Psoas muscle (tissue), 8 donors: ENCODE measurements around the gene PPP1R3F. TPM values are rescaled to one million over a fixed set of nuclear protein-coding genes. Genes with fewer than 3 reads are reported as not detected.

Experiments
- ATAC-seq, 4 donors: fragments of 200-7000 bp; cut with Tn5 transposase; one replicate each; pipeline ENCODE4 v1.9.1; 2020; ENCODE audit warnings: moderate library complexity in 3 of 4, mild to moderate bottlenecking in 2 of 4
- DNase-seq, 2 donors: peaks; one replicate each; pipeline ENCODE4 v3.0.0-alpha.2; 2020
- H3K27ac ChIP-seq: fragments of 200-600 bp; one replicate; pipeline ENCODE4 v1.8.0; 2022
- H3K27me3 ChIP-seq, 3 donors: fragments of 200-600 bp in 1 of 3; one replicate each; pipeline versions ENCODE4 v1.6.1 to v1.8.0; 2013 to 2022; ENCODE audit warnings: low read length in 2 of 3, mild to moderate bottlenecking in 2 of 3, moderate library complexity in 1 of 3; ENCODE audit not compliant: insufficient read depth in 3 of 3
- H3K36me3 ChIP-seq, 2 donors: fragments of 200-600 bp in 1 of 2; one replicate each; pipeline versions ENCODE4 v1.6.1 to v1.8.0; 2013 to 2022; ENCODE audit warnings: low read depth in 1 of 2, mild to moderate bottlenecking in 1 of 2, moderate library complexity in 1 of 2; ENCODE audit not compliant: insufficient read depth in 1 of 2
- H3K4me1 ChIP-seq: fragments of 200-600 bp; one replicate; pipeline ENCODE4 v1.8.0; 2022
- H3K4me3 ChIP-seq: fragments of 200-600 bp; one replicate; pipeline ENCODE4 v1.8.0; 2022; ENCODE audit warnings: mild to moderate bottlenecking
- H3K9me3 ChIP-seq: fragments of 200-600 bp; one replicate; pipeline ENCODE4 v1.8.0; 2022
- CTCF ChIP-seq: fragments of 200-600 bp; IDR thresholded peaks from one replicate; pipeline ENCODE4 v1.8.0; 2022; ENCODE audit warnings: antibody characterized with exemption
- WGBS, 3 donors: extraction: QIAGEN DNeasy Blood & Tissue Kit; methylation state at CpG; one replicate each; pipeline versions ENCODE4 v1.1.6 to v1.1.7; 2013; 5-methylcytosine and 5-hydroxymethylcytosine counted together
- intact Hi-C, 2 donors: fragments of 100-400 bp; cut with DNase I; formaldehyde crosslinking; loops; one replicate each; pipeline versions ENCODE4 v1.11.0 to v1.14.2; 2022
- polyA plus RNA-seq, 3 donors: library from polyadenylated mRNA; stranded (reverse); fragments of 200-250 nt; gene quantifications; one replicate each; pipeline ENCODE4 v1.2.3, GENCODE V29; 2013
- total RNA-seq, 4 donors: library from RNA; stranded (reverse); fragmentation: NEBNext Ultra II Directional in 2 of 4; extraction: Animal tissue kit (Norgen Biotek cat#: 25700) in 2 of 4; gene quantifications; one replicate each; pipeline versions ENCODE4 v1.2.1 to v1.2.4, GENCODE V29; 2021 to 2023
- donor health status: healthy with polysubstance abuse.
- donor health status: DM: no; HTN: no; CAD: no; lungs with moderate emphysema.
- donor health status: Bipolar disorder and iron deficiency.
- donor health status: healthy.
- donor health status: DM: yes; HTN: yes; CAD: no.
- donor health status: DM: no; HTN: no; CAD: no.
- donor health status: DM: no; HTN: no; CAD: no.
- donor health status: DM: yes; HTN: yes; CAD: no.

PPP1R3F gene
- total and polyA plus RNA-seq, 7 donors: 13.9 to 29.8 (median 24.2) TPM

- ATAC-seq: no peak
- Histone ChIP-seq H3K27ac (no peak overlapping the region), H3K36me3 (no peaks in the 10 kb centered on the region), H3K4me1 (no peaks in the 10 kb centered on the region), H3K9me3 (no peaks in the 10 kb centered on the region), H3K4me3 (no peak overlapping the region), H3K27me3 (peaks cover 0 to 5% (median 0%) of the 10 kb centered on the region in 3 donors)
- WGBS, 3 donors: 75 to 87% (median 79%) methylated on average over 11 to 14 of the region's 14 CpGs
- TF ChIP-seq CTCF: no peak
- DNase-seq: no peak
- intact Hi-C loops: no loop called here
Measured at GRCh38 chrX:49257074-49257790, 12.4 kb upstream of the PPP1R3F start.

GRCh38 chrX:49257846-49258748 lies 11.5 kb upstream of the PPP1R3F start:
- intact Hi-C loops: no loop called here
- no peaks in the 10 kb centered on the region for H3K36me3 ChIP-seq
- ATAC-seq (no peak), DNase-seq (no peak)
- 65 to 71% (median 70%) methylated on average over 7 to 20 of the region's 20 CpGs for WGBS, 3 donors
- H3K27ac ChIP-seq: no peak overlapping the region
- no peak for TF ChIP-seq CTCF
- no peaks in the 10 kb centered on the region for H3K4me1 ChIP-seq
- no peaks in the 10 kb centered on the region for H3K9me3 ChIP-seq
- no peak overlapping the region for H3K4me3 ChIP-seq
- peaks cover 0 to 5% (median 0%) of the 10 kb centered on the region in 3 donors for H3K27me3 ChIP-seq

- DNase-seq (no peak), ATAC-seq (no peak)
- H3K4me3 ChIP-seq: no peak overlapping the region
- H3K36me3 ChIP-seq: no peaks in the 10 kb centered on the region
- TF ChIP-seq CTCF: no peak
- no peaks in the 10 kb centered on the region for H3K4me1 ChIP-seq
- peaks cover 0 to 5% (median 0%) of the 10 kb centered on the region in 3 donors for H3K27me3 ChIP-seq
- H3K27ac ChIP-seq: no peak overlapping the region
- no peaks in the 10 kb centered on the region for H3K9me3 ChIP-seq
- 80 to 89% (median 86%) methylated on average over 5 of the region's 5 CpGs for WGBS, 3 donors
- intact Hi-C loops: no loop called here
Measured at GRCh38 chrX:49258749-49259124, 10.9 kb upstream of the PPP1R3F start.

DNA sequence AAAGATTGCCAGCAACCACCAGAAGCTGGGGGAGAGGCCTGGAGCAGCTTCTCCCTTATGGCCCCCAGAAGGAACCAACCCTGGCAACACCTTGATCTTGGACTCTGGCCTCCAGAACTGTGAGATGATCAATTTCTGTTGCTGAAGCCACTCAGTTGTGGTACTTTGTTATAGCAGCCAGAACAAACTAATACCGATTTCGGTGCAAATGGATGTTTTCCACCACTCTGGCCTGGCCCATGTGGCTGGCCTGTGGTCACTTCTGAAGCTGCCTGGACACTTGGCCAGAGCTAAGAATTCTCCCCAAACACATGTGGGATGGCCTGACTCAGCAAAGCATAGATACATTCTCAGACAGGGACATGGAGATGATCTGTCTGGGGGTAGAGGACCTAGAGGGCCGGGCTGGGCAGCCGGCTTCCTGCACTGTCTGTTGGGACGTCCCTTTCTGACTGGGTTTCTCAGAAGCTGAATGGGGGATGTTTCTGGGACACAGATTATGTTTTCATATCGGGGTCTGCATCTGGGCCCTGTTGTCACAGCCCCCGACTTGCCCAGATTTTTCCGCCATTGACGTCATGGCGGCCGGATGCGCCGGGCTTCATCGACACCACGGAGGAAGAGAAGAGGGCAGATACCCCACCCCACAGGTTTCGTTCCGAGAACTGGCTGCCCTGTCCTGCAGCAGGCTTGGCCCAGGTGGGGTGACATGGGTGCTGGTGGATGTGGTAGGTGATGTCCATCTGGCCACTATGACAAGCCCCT lies 9.2 kb upstream of the PPP1R3F start:
- 90 to 98% (median 93%) methylated on average over 13 to 17 of the region's 17 CpGs for WGBS, 3 donors
- H3K4me3 ChIP-seq: no peak overlapping the region
- H3K36me3 ChIP-seq: no peaks in the 10 kb centered on the region
- DNase-seq (no peak), ATAC-seq (no peak)
- no peak for TF ChIP-seq CTCF
- intact Hi-C loops: no loop called here
- no peak overlapping the region for H3K27ac ChIP-seq
- H3K4me1 ChIP-seq: no peaks in the 10 kb centered on the region
- peaks cover 0 to 8% (median 0%) of the 10 kb centered on the region in 3 donors for H3K27me3 ChIP-seq
- no peaks in the 10 kb centered on the region for H3K9me3 ChIP-seq
